Testis (tissue), 3 donors: ENCODE measurements around the gene ATP13A1. TPM values are rescaled to one million over a fixed set of nuclear protein-coding genes. Genes with fewer than 3 reads are reported as not detected.

ENCODE experiments used
- DNase-seq: peaks from one replicate; pipeline ENCODE4 v3.0.0-alpha.2; 2019
- H3K27ac ChIP-seq, 2 donors: fragments of 200-600 bp; sonication (generic); one replicate each; pipeline ENCODE4 v1.5.1; 2019
- H3K27me3 ChIP-seq: fragments of 200-600 bp; sonication (generic); one replicate; pipeline ENCODE4 v1.5.1; 2019
- H3K36me3 ChIP-seq: fragments of 200-600 bp; sonication (generic); one replicate; pipeline ENCODE4 v1.5.1; 2017; ENCODE audit warnings: low read depth; ENCODE audit errors: missing control alignments
- H3K4me1 ChIP-seq: fragments of 200-600 bp; sonication (generic); one replicate; pipeline ENCODE4 v1.5.1; 2019
- H3K4me3 ChIP-seq, 2 donors: fragments of 200-600 bp; sonication (generic); one replicate each; pipeline ENCODE4 v1.5.1; 2017 to 2019
- H3K9me3 ChIP-seq: fragments of 200-600 bp; sonication (generic); one replicate; pipeline ENCODE4 v1.5.1; 2017
- CTCF ChIP-seq, 3 experiments: fragments of 450-650 bp in 2 of 3; fragments of 200-600 bp in 1 of 3; sonication (generic) in 1 of 3; IDR thresholded peaks; one replicate each; pipeline ENCODE4 v1.5.1; 2016 to 2019; ENCODE audit warnings: antibody characterized with exemption in 3 of 3, mild to moderate bottlenecking in 2 of 3, moderate library complexity in 1 of 3
- POLR2A ChIP-seq: fragments of 450-650 bp; IDR thresholded peaks from one replicate; pipeline ENCODE4 v1.6.1; 2017; ENCODE audit warnings: antibody characterized with exemption, mild to moderate bottlenecking, moderate library complexity
- WGBS, 2 donors: methylation state at CpG; one replicate each; pipeline ENCODE4 v1.1.5; 2018; 5-methylcytosine and 5-hydroxymethylcytosine counted together
- intact Hi-C: fragments of 100-400 bp; cut with DNase I; formaldehyde crosslinking; loops from one replicate; pipeline ENCODE4 v1.15.1; 2023; ENCODE audit warnings: low total_unique reads
- polyA plus RNA-seq: library from polyadenylated mRNA; stranded (reverse); fragments of 350-450 nt; fragmentation: Illumina TruSeq; extraction: RNeasy Lipid Tissue Mini Kit (QIAGEN cat#74804); gene quantifications from one replicate; pipeline ENCODE4 v1.2.3, GENCODE V29; 2014; ENCODE audit warnings: low read depth, low replicate concordance; ENCODE audit not compliant: insufficient read depth
- total RNA-seq, 2 donors: library from RNA; depleted of rRNA; stranded (reverse); fragments of >200 nt; gene quantifications; one replicate each; pipeline ENCODE4 v1.2.3, GENCODE V29; 2016

The ATP13A1 gene
- total and polyA plus RNA-seq, 3 donors from 2014 or later, result 64.1 to 360 (median 292) TPM

GRCh38 chr19:19659646-19660245 lies 3.7 kb downstream of the ATP13A1 start:
- Histone ChIP-seq H3K27ac (no peak overlapping the region), H3K4me1 (peaks cover 10% of the 10 kb centered on the region), H3K9me3 (no peaks in the 10 kb centered on the region), H3K27me3 (no peaks in the 10 kb centered on the region), H3K4me3 (no peak overlapping the region), H3K36me3 (no peaks in the 10 kb centered on the region)
- WGBS, 2 donors, result 83 to 90% methylated on average over 13 to 16 of the region's 17 CpGs
- intact Hi-C loops, result no loop called here
- TF ChIP-seq POLR2A, result no peak
- no peak for TF ChIP-seq CTCF (IDR thresholded peaks at IDR 0.05)
- DNase-seq, result no peak

GRCh38 chr19:19657397-19657783 lies 6.1 kb downstream of the ATP13A1 start:
- no peaks in the 10 kb centered on the region for H3K36me3 ChIP-seq

GRCh38 chr19:19656451-19657396 lies 6.8 kb downstream of the ATP13A1 start:
- WGBS, 2 donors, result 92 to 95% methylated on average over 30 to 33 of the region's 33 CpGs
- Histone ChIP-seq H3K4me1 (no peaks in the 10 kb centered on the region), H3K27me3 (no peaks in the 10 kb centered on the region), H3K27ac (no peak overlapping the region), H3K4me3 (no peak overlapping the region), H3K36me3 (no peaks in the 10 kb centered on the region), H3K9me3 (no peaks in the 10 kb centered on the region)
- intact Hi-C loops, result no loop called here
- no peak for DNase-seq
- no peak for TF ChIP-seq CTCF (IDR thresholded peaks at IDR 0.05)
- TF ChIP-seq POLR2A, result no peak

More at GRCh38 chr19:19657397-19657783, 6.1 kb downstream of the ATP13A1 start:
- Histone ChIP-seq H3K27ac (no peak overlapping the region), H3K4me1 (peaks cover 5% of the 10 kb centered on the region), H3K4me3 (no peak overlapping the region), H3K27me3 (no peaks in the 10 kb centered on the region), H3K9me3 (no peaks in the 10 kb centered on the region)
- intact Hi-C loops, result no loop called here
- DNase-seq, result no peak
- WGBS, 2 donors, result 70 to 73% methylated on average over 4 to 10 of the region's 10 CpGs
- TF ChIP-seq POLR2A (no peak), CTCF (IDR thresholded peaks at IDR 0.05) (no peak)

- TF ChIP-seq CTCF (IDR thresholded peaks at IDR 0.05), result no peak
- no peak for TF ChIP-seq POLR2A
- no peaks in the 10 kb centered on the region for H3K9me3 ChIP-seq
- intact Hi-C loops, result no loop called here
- WGBS, 2 donors, result 89 to 91% methylated on average over 22 to 27 of the region's 27 CpGs
- H3K4me1 ChIP-seq, result no peaks in the 10 kb centered on the region
- no peak overlapping the region for H3K27ac ChIP-seq
- H3K36me3 ChIP-seq, result no peaks in the 10 kb centered on the region
- no peaks in the 10 kb centered on the region for H3K27me3 ChIP-seq
- H3K4me3 ChIP-seq, result no peak overlapping the region
- no peak for DNase-seq
Observed at GRCh38 chr19:19655641-19656343, 7.7 kb downstream of the ATP13A1 start.
